K562 (cell line): ENCODE data around the gene PHF19. TPM values are rescaled to one million over a fixed set of nuclear protein-coding genes. Genes with fewer than 3 reads are reported as not detected.

Source experiments
- ATAC-seq: fragments of 200-7000 bp; cut with Tn5 transposase; 3 replicates; pipeline ENCODE4 v1.9.1; 2020; ENCODE audit warnings: moderate library complexity
- BruUV-seq: library from RNA; stranded (reverse); fragments of 400-500 nt; replicated peaks from 2 replicates; lab custom pipeline; 2021; lab: Mats Ljungman, UMichigan
- CTCF ChIA-PET: fragments of 300-600 bp; formaldehyde crosslinking; extraction: SDS; loops from one replicate; lab custom pipeline; 2021; ENCODE audit warnings: low intra/inter-chr PET ratio; lab: Yijun Ruan, JAX
- POLR2A ChIA-PET: fragments of 300-600, 350-650 bp; sonication (Branson Sonifier 250); formaldehyde crosslinking; extraction: SDS; loops from one replicate; lab custom pipeline; 2021; ENCODE audit warnings: antibody characterized with exemption, inconsistent platforms; lab: Yijun Ruan, JAX
- DNase-seq, 4 experiments: peaks; one replicate each; pipeline versions ENCODE4 v3.0.0 to v3.0.0-alpha.2; 2011 to 2018; ENCODE audit warnings: low spot score in 3 of 4, mixed read lengths in 3 of 4; ENCODE audit errors: extremely low read depth in 1 of 4
- FAIRE-seq: peaks from 2 replicates; lab custom pipeline; 2011; peaks lifted over from hg19 to GRCh38; lab: Jason Lieb, UNC
- H2AFZ ChIP-seq: 2 replicates; pipeline ENCODE4 v1.6.0; 2011; ENCODE audit warnings: low read depth, low read length, control low read depth, inconsistent platforms
- H3K27ac ChIP-seq: fragments of 200-600 bp; 3 replicates; pipeline ENCODE4 v1.8.0; 2011; ENCODE audit warnings: low read depth, mild to moderate bottlenecking, control low read depth, inconsistent platforms, low read length, moderate library complexity, mixed read lengths; ENCODE audit errors: extremely low read depth
- H3K27me3 ChIP-seq, 2 experiments: fragments of 300-600 bp in 1 of 2; 2 replicates in 1 of 2; 3 replicates in 1 of 2; pipeline versions ENCODE4 v1.6.0 to v1.8.0; 2011; ENCODE audit warnings: inconsistent platforms in 2 of 2, low read length in 2 of 2, mild to moderate bottlenecking in 1 of 2, mixed read lengths in 1 of 2, moderate library complexity in 1 of 2; ENCODE audit not compliant: control insufficient read depth in 2 of 2, insufficient read depth in 2 of 2
- H3K36me3 ChIP-seq: fragments of 300-600 bp; 3 replicates; pipeline ENCODE4 v1.8.0; 2011; ENCODE audit warnings: mild to moderate bottlenecking, low read length, inconsistent platforms; ENCODE audit not compliant: control insufficient read depth, insufficient read depth
- H3K4me1 ChIP-seq, 2 experiments: fragments of 200-600 bp in 1 of 2; replicated peaks in 1 of 2; 2 replicates in 1 of 2; 3 replicates in 1 of 2; pipeline versions ENCODE4 v1.5.1 to v1.8.0; 2011; ENCODE audit warnings: inconsistent platforms in 2 of 2, low read length in 2 of 2, mild to moderate bottlenecking in 1 of 2, mixed read lengths in 1 of 2, moderate library complexity in 1 of 2; ENCODE audit not compliant: control insufficient read depth in 2 of 2, insufficient read depth in 2 of 2
- H3K4me2 ChIP-seq: 2 replicates; pipeline ENCODE4 v1.6.1; 2011; ENCODE audit warnings: low read length, control low read depth, inconsistent platforms, mixed read lengths; ENCODE audit not compliant: insufficient read depth
- H3K4me3 ChIP-seq: fragments of 200-600 bp; sonication (generic), shearing (Covaris generic); 2 replicates; pipeline ENCODE4 v1.5.1; 2016; ENCODE audit warnings: control low read depth, inconsistent platforms
- H3K79me2 ChIP-seq: fragments of 200-600 bp; 3 replicates; pipeline ENCODE4 v1.8.0; 2011; ENCODE audit warnings: low read length, inconsistent platforms; ENCODE audit not compliant: control insufficient read depth, insufficient read depth
- H3K9ac ChIP-seq, 2 experiments: 2 replicates each; pipeline versions ENCODE4 v1.6.0 to v1.6.1; 2011; ENCODE audit warnings: low read depth in 2 of 2, low read length in 2 of 2, control low read depth in 1 of 2, inconsistent platforms in 1 of 2, mild to moderate bottlenecking in 1 of 2, mixed read lengths in 1 of 2; ENCODE audit not compliant: insufficient read depth in 1 of 2
- H3K9me1 ChIP-seq: one replicate; pipeline ENCODE4 v1.6.0; 2011; ENCODE audit warnings: inconsistent platforms, mild to moderate bottlenecking, low read length, moderate library complexity; ENCODE audit not compliant: control insufficient read depth, insufficient read depth
- H3K9me3 ChIP-seq: replicated peaks from 2 replicates; pipeline ENCODE4 v1.5.1; 2011; ENCODE audit warnings: low read depth, low read length, inconsistent platforms; ENCODE audit not compliant: control insufficient read depth, insufficient read depth
- H4K20me1 ChIP-seq: replicated peaks from 2 replicates; pipeline ENCODE4 v1.6.1; 2011; ENCODE audit warnings: low read length, inconsistent platforms, mixed read lengths; ENCODE audit not compliant: control insufficient read depth, insufficient read depth
- CBFB ChIP-seq: sonication (generic); formaldehyde crosslinking; IDR thresholded peaks from 2 replicates; pipeline ENCODE4 v1.4.0; 2020; ENCODE audit warnings: mild to moderate bottlenecking, missing genetic modification reagents
- CCAR2 ChIP-seq: fragments of 200-400 bp; formaldehyde crosslinking; IDR thresholded peaks from 2 replicates; pipeline ENCODE4 v1.6.1; 2017; ENCODE audit warnings: mild to moderate bottlenecking, low read depth, low read length
- CTCFL ChIP-seq: IDR thresholded peaks from 2 replicates; pipeline ENCODE4 v1.6.1; 2011; ENCODE audit warnings: borderline replicate concordance, low read depth, mild to moderate bottlenecking, moderate library complexity, low read length; ENCODE audit not compliant: insufficient read depth, poor library complexity, severe bottlenecking
- ETV5 ChIP-seq: sonication (generic); formaldehyde crosslinking; IDR thresholded peaks from 2 replicates; pipeline ENCODE4 v1.4.0; 2020; ENCODE audit warnings: low read depth, mild to moderate bottlenecking, missing genetic modification reagents
- HEY1 ChIP-seq: fragments of 250-450 bp; sonication (Bioruptor Pico); IDR thresholded peaks from 2 replicates; pipeline ENCODE4 v1.5.0; 2020; ENCODE audit warnings: mild to moderate bottlenecking, moderate library complexity, borderline replicate concordance
- ID3 ChIP-seq, 2 experiments: fragments of 250-450 bp in 1 of 2; fragments of 450-650 bp in 1 of 2; sonication (Bioruptor Pico) in 1 of 2; IDR thresholded peaks; 2 replicates each; pipeline versions ENCODE4 v1.6.1 to v1.8.0; 2016 to 2021; ENCODE audit warnings: mild to moderate bottlenecking in 2 of 2, moderate library complexity in 2 of 2, missing compliant biosample characterization in 1 of 2, missing genetic modification characterization in 1 of 2
- PREB ChIP-seq: sonication (generic); formaldehyde crosslinking; IDR thresholded peaks from 2 replicates; pipeline ENCODE4 v1.8.1; 2023; ENCODE audit warnings: mild to moderate bottlenecking, missing genetic modification reagents
- TBL1XR1 ChIP-seq, 2 experiments: IDR thresholded peaks; 2 replicates each; pipeline ENCODE4 v1.6.1; 2012; ENCODE audit warnings: improper control_type of control experiment in 2 of 2, low read length in 2 of 2, mild to moderate bottlenecking in 1 of 2
- ZNF449 ChIP-seq: fragments of 250-450 bp; sonication (Bioruptor Pico); IDR thresholded peaks from 2 replicates; pipeline ENCODE4 v1.8.0; 2022; ENCODE audit warnings: moderate library complexity, mild to moderate bottlenecking, inconsistent platforms
- ZNF785 ChIP-seq: fragments of 250-450 bp; sonication (Bioruptor Pico); IDR thresholded peaks from 2 replicates; pipeline ENCODE4 v1.4.0; 2020; ENCODE audit warnings: mild to moderate bottlenecking
- ZSCAN32 ChIP-seq: fragments of 450-650 bp; formaldehyde crosslinking; IDR thresholded peaks from 2 replicates; pipeline ENCODE4 v1.4.0; 2020; ENCODE audit warnings: mild to moderate bottlenecking, moderate library complexity
- WGBS: fragments of 100-300 bp; shearing (Covaris generic); methylation state at CpG from one replicate; pipeline ENCODE4 v1.1.6; 2016; ENCODE audit warnings: low coverage, mixed read lengths; ENCODE audit not compliant: insufficient coverage; ENCODE audit errors: missing lambda C conversion rate; 5-methylcytosine and 5-hydroxymethylcytosine counted together
- in situ Hi-C: fragments of 300-500 bp; cut with MboI; formaldehyde crosslinking; loops from 4 replicates; pipeline ENCODE4 v1.15.0; 2018; ENCODE audit warnings: inconsistent platforms, mixed read lengths
- intact Hi-C: fragments of 100-400 bp; cut with micrococcal nuclease; formaldehyde crosslinking; loops from 2 replicates; pipeline ENCODE4 v1.14.2; 2022
- polyA plus RNA-seq, 8 experiments: library from polyadenylated mRNA; depleted of rRNA in 4 of 8; stranded (reverse) in 5 of 8; unstranded in 3 of 8; fragments of >200 nt; fragmentation: Nextera tagmentation in 2 of 8; fragmentation: Illumina TruSeq in 1 of 8; extraction: Ambion mirVana in 2 of 8; extraction: Trizol in 1 of 8; gene quantifications; 2 replicates each; pipeline versions ENCODE4 v1.2.1 to v1.2.3, GENCODE V29; 2011 to 2014; ENCODE audit warnings: inconsistent platforms in 1 of 8, missing spikeins in 1 of 8
- total RNA-seq, 7 experiments: library from RNA; depleted of rRNA in 6 of 7; stranded (reverse); fragments of >200 nt in 6 of 7; fragmentation: Illumina TruSeq in 2 of 7; extraction: Trizol in 2 of 7; gene quantifications; 2 replicates each; pipeline versions ENCODE4 v1.2.1 to v1.2.3, GENCODE V29; 2011 to 2021; ENCODE audit warnings: low replicate concordance in 1 of 7

The PHF19 gene
- total and polyA plus RNA-seq, 9 of the 15 experiments (the other 6 are each of a cell fraction or from before 2014, with no cell fraction given): 95.8 to 403 (median 255) TPM

GRCh38 chr9:120923620-120924328 lies 46.8 kb upstream of the PHF19 start:
- BruUV-seq: no TSS peak
- in situ Hi-C loops: no loop called here
- H3K27ac ChIP-seq: no peak overlapping the region
- intact Hi-C loops: no loop called here
- no peak overlapping the region for H3K4me3 ChIP-seq
- ChIA-PET POLR2A (interaction anchor here (0.7 to 0.9 kb wide), 3 partner anchors 9 to 346 kb away, joined by 3 to 7 read pairs (median 4); no protein-coding TSS in a partner anchor), CTCF (no interaction called here)
- H3K4me1 ChIP-seq: peaks cover 21 to 40% of the 10 kb centered on the region in 2 experiments
- WGBS: 72% methylated on average over 11 of the region's 11 CpGs
- no peak for ATAC-seq
- H3K9ac ChIP-seq: no peak overlapping the region
- no peaks in the 10 kb centered on the region for H3K9me1 ChIP-seq
- no peaks in the 10 kb centered on the region for H3K9me3 ChIP-seq
- H3K4me2 ChIP-seq: no peak overlapping the region
- H4K20me1 ChIP-seq: no peaks in the 10 kb centered on the region
- H3K36me3 ChIP-seq: no peaks in the 10 kb centered on the region
- TF ChIP-seq ZSCAN32 (CRISPR knock-in tag) (no peak), HEY1 (CRISPR knock-in tag) (no peak), CBFB (no peak), ZNF449 (CRISPR knock-in tag) (no peak), TBL1XR1 (IDR thresholded peaks at IDR 0.05; ENCODE audit: low read length in 2 of 2) (no peak), CCAR2 (no peak), PREB (no peak), ETV5 (CRISPR knock-in tag) (no peak), ID3 (CRISPR knock-in tag; IDR thresholded peaks at IDR 0.05) (no peak), ID3 (tag; IDR thresholded peaks at IDR 0.05) (no peak), CTCFL (no peak), ZNF785 (CRISPR knock-in tag) (no peak)
- no peak for FAIRE-seq
- H3K27me3 ChIP-seq: no peaks in the 10 kb centered on the region
- H3K79me2 ChIP-seq: no peaks in the 10 kb centered on the region
- no peak for DNase-seq
- H2AFZ ChIP-seq: no peak overlapping the region
